HEK293 (cell line): ENCODE data around the gene SLC25A47.

Experiments
- EGR2 ChIP-seq: fragments of 450-650 bp; formaldehyde crosslinking; IDR thresholded peaks from 2 replicates; pipeline ENCODE4 v1.5.1; 2016; ENCODE audit warnings: low read depth, missing biosample characterization, missing genetic modification characterization
- FEZF1 ChIP-seq: fragments of 450-650 bp; formaldehyde crosslinking; IDR thresholded peaks from 2 replicates; pipeline ENCODE4 v1.5.1; 2016; ENCODE audit warnings: missing biosample characterization, missing genetic modification characterization
- IKZF3 ChIP-seq: fragments of 450-650 bp; IDR thresholded peaks from 2 replicates; pipeline ENCODE4 v1.5.0; 2018; ENCODE audit warnings: missing biosample characterization, mild to moderate bottlenecking, missing genetic modification characterization, moderate library complexity
- KLF17 ChIP-seq: fragments of 450-650 bp; formaldehyde crosslinking; IDR thresholded peaks from 2 replicates; pipeline ENCODE4 v1.5.1; 2016; ENCODE audit warnings: missing biosample characterization, missing genetic modification characterization
- MZF1 ChIP-seq: fragments of 450-650 bp; formaldehyde crosslinking; IDR thresholded peaks from 2 replicates; pipeline ENCODE4 v1.5.1; 2017; ENCODE audit warnings: missing biosample characterization, missing genetic modification characterization, borderline replicate concordance
- PATZ1 ChIP-seq: fragments of 450-650 bp; formaldehyde crosslinking; IDR thresholded peaks from 2 replicates; pipeline ENCODE4 v1.5.1; 2016; ENCODE audit warnings: missing biosample characterization, missing genetic modification characterization
- SP3 ChIP-seq: fragments of 450-650 bp; formaldehyde crosslinking; IDR thresholded peaks from 2 replicates; pipeline ENCODE4 v1.5.1; 2016; ENCODE audit warnings: missing biosample characterization, missing genetic modification characterization
- SP7 ChIP-seq: fragments of 450-650 bp; formaldehyde crosslinking; IDR thresholded peaks from 2 replicates; pipeline ENCODE4 v1.5.1; 2016; ENCODE audit warnings: missing biosample characterization, missing genetic modification characterization
- TSHZ1 ChIP-seq: fragments of 450-650 bp; formaldehyde crosslinking; IDR thresholded peaks from 2 replicates; pipeline ENCODE4 v1.5.1; 2016; ENCODE audit warnings: missing biosample characterization, missing genetic modification characterization, borderline replicate concordance
- ZBTB20 ChIP-seq: fragments of 450-650 bp; formaldehyde crosslinking; IDR thresholded peaks from 2 replicates; pipeline ENCODE4 v1.5.1; 2016; ENCODE audit warnings: missing biosample characterization, missing genetic modification characterization
- ZEB2 ChIP-seq: fragments of 450-650 bp; formaldehyde crosslinking; IDR thresholded peaks from 2 replicates; pipeline ENCODE4 v1.5.1; 2016; ENCODE audit warnings: missing biosample characterization, missing genetic modification characterization
- ZFHX2 ChIP-seq: fragments of 450-650 bp; formaldehyde crosslinking; conservative IDR thresholded peaks from 2 replicates; pipeline ENCODE4 v1.5.1; 2016; ENCODE audit warnings: missing biosample characterization, missing genetic modification characterization
- ZIC2 ChIP-seq: fragments of 450-650 bp; formaldehyde crosslinking; IDR thresholded peaks from 2 replicates; pipeline ENCODE4 v1.5.1; 2016; ENCODE audit warnings: missing biosample characterization, missing genetic modification characterization
- ZNF16 ChIP-seq: fragments of 450-650 bp; formaldehyde crosslinking; IDR thresholded peaks from 2 replicates; pipeline ENCODE4 v1.5.1; 2016; ENCODE audit warnings: low read depth, missing biosample characterization, missing genetic modification characterization
- ZNF175 ChIP-seq: fragments of 450-650 bp; formaldehyde crosslinking; IDR thresholded peaks from 2 replicates; pipeline ENCODE4 v1.5.1; 2016; ENCODE audit warnings: missing biosample characterization, missing genetic modification characterization
- ZNF214 ChIP-seq: fragments of 450-650 bp; formaldehyde crosslinking; IDR thresholded peaks from 2 replicates; pipeline ENCODE4 v1.5.1; 2017; ENCODE audit warnings: missing biosample characterization, mild to moderate bottlenecking, missing genetic modification characterization, borderline replicate concordance
- ZNF23 ChIP-seq: fragments of 450-650 bp; formaldehyde crosslinking; IDR thresholded peaks from 2 replicates; pipeline ENCODE4 v1.5.1; 2016; ENCODE audit warnings: missing biosample characterization, missing genetic modification characterization, borderline replicate concordance
- ZNF266 ChIP-seq: fragments of 450-650 bp; formaldehyde crosslinking; IDR thresholded peaks from 2 replicates; pipeline ENCODE4 v1.5.1; 2016; ENCODE audit warnings: missing biosample characterization, missing genetic modification characterization, low read depth
- ZNF335 ChIP-seq: fragments of 450-650 bp; formaldehyde crosslinking; conservative IDR thresholded peaks from 2 replicates; pipeline ENCODE4 v1.5.1; 2016; ENCODE audit warnings: missing biosample characterization, missing genetic modification characterization
- ZNF362 ChIP-seq: fragments of 450-650 bp; formaldehyde crosslinking; IDR thresholded peaks from 2 replicates; pipeline ENCODE4 v1.5.1; 2016; ENCODE audit warnings: missing biosample characterization, missing genetic modification characterization
- ZNF366 ChIP-seq: fragments of 450-650 bp; formaldehyde crosslinking; conservative IDR thresholded peaks from 2 replicates; pipeline ENCODE4 v1.5.1; 2016; ENCODE audit warnings: missing biosample characterization, missing genetic modification characterization
- ZNF501 ChIP-seq: fragments of 450-650 bp; formaldehyde crosslinking; IDR thresholded peaks from 2 replicates; pipeline ENCODE4 v1.5.1; 2016; ENCODE audit warnings: missing biosample characterization, missing genetic modification characterization
- ZNF530 ChIP-seq: fragments of 450-650 bp; formaldehyde crosslinking; IDR thresholded peaks from 2 replicates; pipeline ENCODE4 v1.5.1; 2016; ENCODE audit warnings: low read depth, missing biosample characterization, missing genetic modification characterization
- ZNF548 ChIP-seq: fragments of 450-650 bp; formaldehyde crosslinking; IDR thresholded peaks from 2 replicates; pipeline ENCODE4 v1.5.1; 2016; ENCODE audit warnings: missing biosample characterization, missing genetic modification characterization
- ZNF585B ChIP-seq: fragments of 450-650 bp; formaldehyde crosslinking; IDR thresholded peaks from 2 replicates; pipeline ENCODE4 v1.5.1; 2016; ENCODE audit warnings: missing biosample characterization, missing genetic modification characterization
- ZNF624 ChIP-seq: fragments of 450-650 bp; formaldehyde crosslinking; IDR thresholded peaks from 2 replicates; pipeline ENCODE4 v1.5.1; 2017; ENCODE audit warnings: missing biosample characterization, missing genetic modification characterization
- ZNF660 ChIP-seq: fragments of 450-650 bp; IDR thresholded peaks from 2 replicates; pipeline ENCODE4 v1.5.1; 2018; ENCODE audit warnings: missing biosample characterization, mild to moderate bottlenecking, missing genetic modification characterization
- ZNF664 ChIP-seq: fragments of 450-650 bp; formaldehyde crosslinking; IDR thresholded peaks from 2 replicates; pipeline ENCODE4 v1.5.1; 2016; ENCODE audit warnings: missing biosample characterization, missing genetic modification characterization
- ZNF677 ChIP-seq: fragments of 450-650 bp; IDR thresholded peaks from 2 replicates; pipeline ENCODE4 v1.5.0; 2018; ENCODE audit warnings: missing biosample characterization, mild to moderate bottlenecking, missing genetic modification characterization, moderate library complexity
- ZNF692 ChIP-seq: fragments of 450-650 bp; formaldehyde crosslinking; IDR thresholded peaks from 2 replicates; pipeline ENCODE4 v1.5.1; 2016; ENCODE audit warnings: missing biosample characterization, missing genetic modification characterization
- ZNF701 ChIP-seq: fragments of 450-650 bp; formaldehyde crosslinking; IDR thresholded peaks from 2 replicates; pipeline ENCODE4 v1.5.1; 2016; ENCODE audit warnings: missing biosample characterization, missing genetic modification characterization

Gene SLC25A47

GRCh38 chr14:100306101-100306997 lies 16.8 kb upstream of the SLC25A47 start, which contains the start of gene SLC25A29 (continued):
- TF ChIP-seq ZNF664 (no peak), ZNF266 (tag by site-specific recombination) (no peak), SP3 (tag by site-specific recombination) (peak; percentile 26; the same call in 1 of the 2 replicates), ZNF501 (tag by site-specific recombination) (peak; percentile 62; the same call in 1 of the 2 replicates), ZIC2 (tag by site-specific recombination) (peak; percentile 21; the same call in 1 of the 2 replicates), ZNF214 (tag by site-specific recombination) (no peak), KLF17 (peak; percentile 55; the same call in 1 of the 2 replicates), ZNF23 (tag by site-specific recombination) (no peak), EGR2 (tag by site-specific recombination) (0 out of 2 replicates have a peak, but pooled peaks have one; percentile 7), ZNF692 (tag by site-specific recombination) (no peak; the same call in 1 of the 2 replicates), ZNF530 (tag by site-specific recombination) (no peak), ZNF175 (tag by site-specific recombination) (no peak), ZBTB20 (tag by site-specific recombination) (no peak), ZNF677 (tag by site-specific recombination) (peak; percentile 22; the same call in 1 of the 2 replicates), MZF1 (tag by site-specific recombination) (no peak; the same call in 1 of the 2 replicates), IKZF3 (tag by site-specific recombination) (no peak), ZNF660 (0 out of 2 replicates have a peak, but pooled peaks have one; percentile 26), ZFHX2 (tag by site-specific recombination) (peak; percentile 18; the same call in 1 of the 2 replicates), SP7 (tag by site-specific recombination) (peak; percentile 64; the same call in 1 of the 2 replicates), TSHZ1 (no peak), ZNF548 (tag by site-specific recombination) (no peak), ZNF335 (tag by site-specific recombination) (peak; percentile 81), FEZF1 (no peak), ZNF624 (no peak), ZNF362 (tag by site-specific recombination) (no peak), ZNF585B (tag by site-specific recombination) (no peak), PATZ1 (tag by site-specific recombination) (peak; percentile 32; the same call in 1 of the 2 replicates), ZEB2 (tag by site-specific recombination) (peak; percentile 42), ZNF701 (tag by site-specific recombination) (no peak), ZNF16 (no peak), ZNF366 (tag by site-specific recombination) (no peak)
